HepG2 (cell line): ENCODE measurements around the gene DDIT4. TPM values are rescaled to one million over a fixed set of nuclear protein-coding genes. Genes with fewer than 3 reads are reported as not detected.

ENCODE experiments used
- AKNA ChIP-seq: sonication (generic); formaldehyde crosslinking; IDR thresholded peaks from 2 replicates; pipeline ENCODE4 v1.4.0; 2020; ENCODE audit warnings: missing genetic modification reagents, borderline replicate concordance
- ARID3A ChIP-seq: IDR thresholded peaks from 2 replicates; pipeline ENCODE4 v1.6.1; 2012; ENCODE audit warnings: low read depth, low read length, improper control_type of control experiment
- CREB1 ChIP-seq, 2 experiments: fragments of 450-650 bp in 1 of 2; IDR thresholded peaks; 2 replicates each; pipeline ENCODE4 v1.6.1; 2016 to 2017; ENCODE audit warnings: control low read depth in 1 of 2, mild to moderate bottlenecking in 1 of 2, missing compliant biosample characterization in 1 of 2, missing genetic modification characterization in 1 of 2
- GLMP ChIP-seq: sonication (generic); formaldehyde crosslinking; IDR thresholded peaks from 2 replicates; pipeline ENCODE4 v1.9.0; 2021; ENCODE audit warnings: missing genetic modification reagents, mild to moderate bottlenecking, borderline replicate concordance
- HMGXB4 ChIP-seq, 2 experiments: sonication (generic) in 1 of 2; formaldehyde crosslinking in 1 of 2; IDR thresholded peaks; 2 replicates each; pipeline versions ENCODE4 v1.4.0 to v1.6.1; 2018 to 2020; ENCODE audit warnings: missing genetic modification reagents in 2 of 2, borderline replicate concordance in 1 of 2, low read depth in 1 of 2, mild to moderate bottlenecking in 1 of 2, missing biosample characterization in 1 of 2
- IKZF4 ChIP-seq: sonication (generic); formaldehyde crosslinking; IDR thresholded peaks from 2 replicates; pipeline ENCODE4 v1.5.1; 2020; ENCODE audit warnings: borderline replicate concordance, mild to moderate bottlenecking, low read depth, missing genetic modification reagents; ENCODE audit errors: not compliant biosample characterization
- IRF1 ChIP-seq: sonication (generic); formaldehyde crosslinking; IDR thresholded peaks from 2 replicates; pipeline ENCODE4 v1.4.0; 2020; ENCODE audit warnings: low read depth, mild to moderate bottlenecking, missing genetic modification reagents
- MED8 ChIP-seq: sonication (generic); formaldehyde crosslinking; IDR thresholded peaks from 2 replicates; pipeline ENCODE4 v1.8.1; 2023; ENCODE audit warnings: mild to moderate bottlenecking, missing genetic modification reagents; ENCODE audit not compliant: insufficient replicate concordance
- NBN ChIP-seq: fragments of 450-650 bp; conservative IDR thresholded peaks from 2 replicates; pipeline ENCODE4 v1.6.1; 2017
- TCF7L2 ChIP-seq: IDR thresholded peaks from 2 replicates; pipeline ENCODE4 v1.6.1; 2011; ENCODE audit warnings: mild to moderate bottlenecking, low read depth, low read length, moderate library complexity
- TMF1 ChIP-seq: sonication (generic); formaldehyde crosslinking; IDR thresholded peaks from 2 replicates; pipeline ENCODE4 v1.8.1; 2022; ENCODE audit warnings: low read depth, missing genetic modification reagents
- ZFAT ChIP-seq: sonication (generic); formaldehyde crosslinking; conservative IDR thresholded peaks from 2 replicates; pipeline ENCODE4 v1.8.1; 2023; ENCODE audit warnings: missing genetic modification reagents, inconsistent platforms
- ZMYM2 ChIP-seq: sonication (generic); formaldehyde crosslinking; IDR thresholded peaks from 2 replicates; pipeline ENCODE4 v1.8.0; 2022; ENCODE audit warnings: mild to moderate bottlenecking, missing genetic modification reagents
- ZNF225 ChIP-seq: sonication (generic); formaldehyde crosslinking; IDR thresholded peaks from 2 replicates; pipeline ENCODE4 v1.4.0; 2020; ENCODE audit warnings: mild to moderate bottlenecking, missing genetic modification reagents
- ZNF256 ChIP-seq: sonication (generic); formaldehyde crosslinking; conservative IDR thresholded peaks from 2 replicates; pipeline ENCODE4 v1.4.0; 2020; ENCODE audit warnings: missing genetic modification reagents
- ZNF605 ChIP-seq: sonication (generic); formaldehyde crosslinking; IDR thresholded peaks from 2 replicates; pipeline ENCODE4 v1.8.0; 2022; ENCODE audit warnings: mild to moderate bottlenecking, missing genetic modification reagents
- ZNF839 ChIP-seq: sonication (generic); formaldehyde crosslinking; IDR thresholded peaks from 2 replicates; pipeline ENCODE4 v1.4.0; 2020; ENCODE audit warnings: missing genetic modification reagents, mild to moderate bottlenecking, borderline replicate concordance
- polyA plus RNA-seq, 8 experiments: library from polyadenylated mRNA; depleted of rRNA in 3 of 8; stranded (reverse) in 7 of 8; unstranded in 1 of 8; fragments of >200 nt; fragmentation: Illumina TruSeq in 4 of 8; extraction: Trizol in 4 of 8; gene quantifications; 2 replicates each; pipeline versions ENCODE4 v1.2.1 to v1.2.3, GENCODE V29; 2011 to 2016; ENCODE audit warnings: low read depth in 4 of 8, missing spikeins in 1 of 8, mixed read lengths in 1 of 8; ENCODE audit not compliant: insufficient read depth in 1 of 8
- total RNA-seq, 5 experiments: library from RNA; depleted of rRNA; stranded (reverse); fragments of >200 nt; fragmentation: Illumina TruSeq; extraction: Trizol; gene quantifications; 2 replicates each; pipeline ENCODE4 v1.2.3, GENCODE V29; 2016; ENCODE audit warnings: low read depth in 1 of 5

DDIT4 gene
- total and polyA plus RNA-seq, 2 of the 13 experiments (the other 11 are each of a cell fraction or from before 2014, with no cell fraction given): 35.6 to 40.7 TPM

GRCh38 chr10:72273410-72274212 lies at the start of gene DDIT4 (continued):
- TF ChIP-seq AKNA (CRISPR knock-in tag) (peak; percentile 60; the same call in 1 of the 2 replicates), IRF1 (CRISPR knock-in tag) (no peak), HMGXB4 (CRISPR knock-in tag; IDR thresholded peaks at IDR 0.05; ENCODE audit: borderline replicate concordance in 1 of 2, low read depth in 1 of 2) (peak; percentile 11 to 94; a peak in 3 of 4 replicates), ZNF839 (CRISPR knock-in tag) (peak; percentile 39; the same call in 1 of the 2 replicates), TMF1 (peak; percentile 96), ZNF256 (CRISPR knock-in tag) (peak; percentile 91), MED8 (peak; percentile 92), CREB1 (IDR thresholded peaks at IDR 0.05) (peak; percentile 72), CREB1 (CRISPR knock-in tag; IDR thresholded peaks at IDR 0.05) (peak; percentile 9), ZFAT (no peak; the same call in 1 of the 2 replicates), IKZF4 (CRISPR knock-in tag) (no peak), GLMP (CRISPR knock-in tag) (peak; percentile 53; the same call in 1 of the 2 replicates), ZMYM2 (0 out of 2 replicates have a peak, but pooled peaks have one; percentile 33), NBN (no peak), ARID3A (no peak), TCF7L2 (no peak), ZNF225 (CRISPR knock-in tag) (no peak), ZNF605 (CRISPR knock-in tag) (peak; percentile 95)
